Activated B cell treated with CpG ODN at 0.5 μM for 24 hours (primary cell): Measurements from ENCODE around the gene CDK7. TPM values are rescaled to one million over a fixed set of nuclear protein-coding genes. Genes with fewer than 3 reads are reported as not detected.

ENCODE experiments used
- ATAC-seq: fragments of 200-7000 bp; cut with Tn5 transposase; one replicate; pipeline ENCODE4 v1.10.0; 2021; ENCODE audit warnings: low read depth, mild to moderate bottlenecking, moderate library complexity
- CTCF ChIA-PET: fragments of 350-600 bp; sonication (Branson Sonifier 250); formaldehyde crosslinking; loops from one replicate; lab custom pipeline; 2021; ENCODE audit warnings: antibody characterized with exemption; lab: Charles Lee
- POLR2A ChIA-PET: fragments of 350-600 bp; sonication (Branson Sonifier 250); formaldehyde crosslinking; loops from one replicate; lab custom pipeline; 2021; ENCODE audit warnings: antibody characterized with exemption; lab: Charles Lee
- DNase-seq: peaks from one replicate; pipeline ENCODE4 v3.0.0; 2022
- H3K27ac Mint-ChIP-seq: one replicate; pipeline ENCODE4 v1.8.0; 2020; ENCODE audit warnings: mixed read lengths
- H3K27me3 Mint-ChIP-seq: one replicate; pipeline ENCODE4 v1.8.0; 2021; ENCODE audit warnings: mixed read lengths
- H3K36me3 Mint-ChIP-seq: one replicate; pipeline ENCODE4 v1.8.0; 2021; ENCODE audit warnings: low read depth, mixed read lengths
- H3K4me1 Mint-ChIP-seq: one replicate; pipeline ENCODE4 v1.8.0; 2021; ENCODE audit warnings: mixed read lengths
- H3K4me3 Mint-ChIP-seq: one replicate; pipeline ENCODE4 v1.8.0; 2020; ENCODE audit warnings: mild to moderate bottlenecking, mixed read lengths
- H3K9me3 Mint-ChIP-seq: one replicate; pipeline ENCODE4 v1.8.0; 2020; ENCODE audit warnings: mixed read lengths
- CTCF ChIP-seq: fragments of 200-600 bp; IDR thresholded peaks from one replicate; pipeline ENCODE4 v1.8.0; 2022; ENCODE audit warnings: antibody characterized with exemption, mild to moderate bottlenecking
- intact Hi-C: fragments of 100-400 bp; cut with micrococcal nuclease; formaldehyde crosslinking; loops from one replicate; pipeline ENCODE4 v1.15.1; 2024
- total RNA-seq: library from RNA; stranded (reverse); gene quantifications from 2 replicates; pipeline ENCODE4 v1.2.3, GENCODE V29; 2022

Gene CDK7
- total RNA-seq, 1 donor from 2014 or later = 33.5 TPM

GRCh38 chr5:69300537-69301203, 66.0 kb downstream of the CDK7 start:
- intact Hi-C loops = no loop called here
- ATAC-seq = peak; percentile 31
- no peaks in the 10 kb centered on the region for H3K27me3 Mint-ChIP-seq
- no peak overlapping the region for H3K4me3 Mint-ChIP-seq
- peak overlapping the region; percentile 83 for H3K27ac Mint-ChIP-seq
- no peak for DNase-seq
- peaks cover 12% of the 10 kb centered on the region for H3K4me1 Mint-ChIP-seq
- POLR2A ChIA-PET = no interaction called here
- H3K36me3 Mint-ChIP-seq = peaks cover 18% of the 10 kb centered on the region
- TF ChIP-seq CTCF = no peak
- no peaks in the 10 kb centered on the region for H3K9me3 Mint-ChIP-seq
- CTCF ChIA-PET = no interaction called here

GRCh38 chr5:69305512-69305911, 70.8 kb downstream of the CDK7 start:
- POLR2A ChIA-PET = no interaction called here
- peaks cover 40% of the 10 kb centered on the region for H3K36me3 Mint-ChIP-seq

GRCh38 chr5:69308046-69308553, 73.4 kb downstream of the CDK7 start:
- ATAC-seq (no peak), DNase-seq (no peak)
- Mint-ChIP-seq H3K9me3 (peaks cover 7% of the 10 kb centered on the region), H3K4me1 (no peaks in the 10 kb centered on the region), H3K4me3 (no peak overlapping the region), H3K27ac (no peak overlapping the region), H3K36me3 (peaks cover 52% of the 10 kb centered on the region), H3K27me3 (no peaks in the 10 kb centered on the region)
- TF ChIP-seq CTCF = no peak
- ChIA-PET CTCF (no interaction called here), POLR2A (no interaction called here)
- intact Hi-C loops = no loop called here

More at GRCh38 chr5:69305512-69305911, 70.8 kb downstream of the CDK7 start:
- Mint-ChIP-seq H3K9me3 (peaks cover 7% of the 10 kb centered on the region), H3K4me3 (no peak overlapping the region), H3K27ac (no peak overlapping the region), H3K4me1 (peaks cover 7% of the 10 kb centered on the region), H3K27me3 (no peaks in the 10 kb centered on the region)
- no peak for ATAC-seq
- intact Hi-C loops = no loop called here
- CTCF ChIA-PET = no interaction called here
- no peak for TF ChIP-seq CTCF
- DNase-seq = no peak

- H3K36me3 Mint-ChIP-seq = peaks cover 58% of the 10 kb centered on the region
- ChIA-PET POLR2A (no interaction called here), CTCF (no interaction called here)
- H3K4me3 Mint-ChIP-seq = no peak overlapping the region
- H3K9me3 Mint-ChIP-seq = peaks cover 7% of the 10 kb centered on the region
- H3K27me3 Mint-ChIP-seq = no peaks in the 10 kb centered on the region
- DNase-seq = no peak
- intact Hi-C loops = no loop called here
- H3K4me1 Mint-ChIP-seq = no peaks in the 10 kb centered on the region
- no peak overlapping the region for H3K27ac Mint-ChIP-seq
- no peak for TF ChIP-seq CTCF
- ATAC-seq = no peak
Measured at GRCh38 chr5:69309380-69309779, 74.7 kb downstream of the CDK7 start.

GRCh38 chr5:69312459-69313160, 77.9 kb downstream of the CDK7 start:
- Mint-ChIP-seq H3K4me1 (no peaks in the 10 kb centered on the region), H3K9me3 (peaks cover 7% of the 10 kb centered on the region), H3K27me3 (no peaks in the 10 kb centered on the region), H3K4me3 (no peak overlapping the region), H3K36me3 (peaks cover 57% of the 10 kb centered on the region), H3K27ac (no peak overlapping the region)
- intact Hi-C loops = no loop called here
- POLR2A ChIA-PET = no interaction called here
- CTCF ChIA-PET = interaction anchor here (0.6 kb wide), 1 partner anchor 164 kb away, joined by 3 read pairs; no protein-coding TSS in a partner anchor
- no peak for ATAC-seq
- no peak for DNase-seq
- no peak for TF ChIP-seq CTCF
